Smooth muscle cell (in vitro differentiated cells): ENCODE results near the gene NCF2. TPM values are rescaled to one million over a fixed set of nuclear protein-coding genes. Genes with fewer than 3 reads are reported as not detected.

Experiments
- DNase-seq: peaks from one replicate; lab custom pipeline; 2025; ENCODE audit not compliant: unreplicated experiment; lab: John Stamatoyannopoulos, UW
- H2AFZ ChIP-seq: fragments of 200-600 bp; sonication (generic); 2 replicates; pipeline ENCODE4 v1.6.0; 2016; ENCODE audit warnings: antibody characterized with exemption, low read depth, mild to moderate bottlenecking
- H3F3A ChIP-seq: fragments of 200-600 bp; sonication (generic); 2 replicates; pipeline ENCODE4 v1.6.0; 2017; ENCODE audit warnings: antibody characterized with exemption, low read depth
- H3K27ac ChIP-seq: fragments of 200-600 bp; sonication (generic); 2 replicates; pipeline ENCODE4 v1.5.1; 2016; ENCODE audit warnings: low read depth, mild to moderate bottlenecking
- H3K27me3 ChIP-seq: fragments of 200-600 bp; sonication (generic); 2 replicates; pipeline ENCODE4 v1.6.1; 2016; ENCODE audit warnings: low read depth, mild to moderate bottlenecking
- H3K36me3 ChIP-seq: fragments of 200-600 bp; sonication (generic); 2 replicates; pipeline ENCODE4 v1.5.1; 2016; ENCODE audit warnings: low read depth
- H3K4me1 ChIP-seq: fragments of 200-600 bp; sonication (generic); 2 replicates; pipeline ENCODE4 v1.5.1; 2016; ENCODE audit warnings: low read depth
- H3K4me2 ChIP-seq: fragments of 200-600 bp; sonication (generic); 2 replicates; pipeline ENCODE4 v1.6.0; 2016; ENCODE audit warnings: mild to moderate bottlenecking
- H3K4me3 ChIP-seq: fragments of 200-600 bp; sonication (generic); 2 replicates; pipeline ENCODE4 v1.5.1; 2016; ENCODE audit warnings: mild to moderate bottlenecking
- H3K79me2 ChIP-seq: fragments of 200-600 bp; sonication (generic); 2 replicates; pipeline ENCODE4 v1.6.0; 2016; ENCODE audit warnings: low read depth, mild to moderate bottlenecking
- H3K9ac ChIP-seq: fragments of 200-600 bp; sonication (generic); 2 replicates; pipeline ENCODE4 v1.6.0; 2016; ENCODE audit warnings: low read depth
- H3K9me3 ChIP-seq: fragments of 200-600 bp; sonication (generic); replicated peaks from 2 replicates; pipeline ENCODE4 v1.5.1; 2016; ENCODE audit warnings: low read depth
- H4K20me1 ChIP-seq: fragments of 200-600 bp; sonication (generic); 2 replicates; pipeline ENCODE4 v1.6.0; 2016; ENCODE audit warnings: low read depth
- WGBS: methylation state at CpG from one replicate; pipeline ENCODE4 v1.1.7; 2016; ENCODE audit warnings: low lambda C conversion rate; 5-methylcytosine and 5-hydroxymethylcytosine counted together
- polyA plus RNA-seq: library from polyadenylated mRNA; unstranded; fragments of >200 nt; fragmentation: Nextera tagmentation; extraction: Ambion mirVana; gene quantifications from 2 replicates; pipeline ENCODE4 v1.2.1, GENCODE V29; 2016
- total RNA-seq: library from RNA; depleted of rRNA; stranded (reverse); fragments of >200 nt; gene quantifications from 2 replicates; pipeline ENCODE4 v1.2.3, GENCODE V29; 2014
- TF ChIP-seq, protein P1 (sequence below): fragments of 200-600 bp; sonication (generic); IDR thresholded peaks from 2 replicates; pipeline ENCODE4 v1.5.1; 2017; ENCODE audit warnings: borderline replicate concordance, mild to moderate bottlenecking, antibody characterized with exemption; ENCODE audit not compliant: insufficient read depth, poor library complexity, severe bottlenecking

NCF2 gene
- total and polyA plus RNA-seq, 2 experiments from 2014 or later, result 0.65 to 1.7 TPM

DNA sequence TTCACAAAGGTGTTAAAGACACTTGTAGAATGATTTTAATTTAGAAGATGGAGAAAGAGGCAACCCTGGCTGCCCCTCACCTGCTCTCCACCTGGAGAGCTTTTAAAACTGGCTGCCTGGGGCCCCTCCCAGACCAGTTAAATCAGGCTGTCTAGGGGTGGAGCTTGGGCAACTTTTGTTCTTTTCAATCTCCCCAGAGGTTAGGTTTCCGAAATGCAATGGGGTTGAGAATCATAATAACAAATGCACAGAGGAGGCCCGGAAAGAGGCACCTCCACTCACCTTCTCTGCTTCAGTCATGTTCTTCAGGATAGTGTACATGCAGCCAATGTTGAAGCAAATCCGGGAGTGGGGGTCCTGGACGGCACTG, 400 bp downstream of the NCF2 start:
- Histone ChIP-seq H3K36me3 (no peaks in the 10 kb centered on the region), H3K4me3 (no peak overlapping the region), H3K4me1 (no peaks in the 10 kb centered on the region), H3K9me3 (no peaks in the 10 kb centered on the region), H3K27ac (no peak overlapping the region), H3K4me2 (no peak overlapping the region), H2AFZ (no peak overlapping the region), H3K9ac (no peak overlapping the region), H3K27me3 (no peaks in the 10 kb centered on the region), H4K20me1 (no peaks in the 10 kb centered on the region), H3F3A (no peaks in the 10 kb centered on the region), H3K79me2 (no peaks in the 10 kb centered on the region)
- 93% methylated on average over 4 of the region's 4 CpGs for WGBS
- no peak for DNase-seq
- TF ChIP-seq, protein P1, sequence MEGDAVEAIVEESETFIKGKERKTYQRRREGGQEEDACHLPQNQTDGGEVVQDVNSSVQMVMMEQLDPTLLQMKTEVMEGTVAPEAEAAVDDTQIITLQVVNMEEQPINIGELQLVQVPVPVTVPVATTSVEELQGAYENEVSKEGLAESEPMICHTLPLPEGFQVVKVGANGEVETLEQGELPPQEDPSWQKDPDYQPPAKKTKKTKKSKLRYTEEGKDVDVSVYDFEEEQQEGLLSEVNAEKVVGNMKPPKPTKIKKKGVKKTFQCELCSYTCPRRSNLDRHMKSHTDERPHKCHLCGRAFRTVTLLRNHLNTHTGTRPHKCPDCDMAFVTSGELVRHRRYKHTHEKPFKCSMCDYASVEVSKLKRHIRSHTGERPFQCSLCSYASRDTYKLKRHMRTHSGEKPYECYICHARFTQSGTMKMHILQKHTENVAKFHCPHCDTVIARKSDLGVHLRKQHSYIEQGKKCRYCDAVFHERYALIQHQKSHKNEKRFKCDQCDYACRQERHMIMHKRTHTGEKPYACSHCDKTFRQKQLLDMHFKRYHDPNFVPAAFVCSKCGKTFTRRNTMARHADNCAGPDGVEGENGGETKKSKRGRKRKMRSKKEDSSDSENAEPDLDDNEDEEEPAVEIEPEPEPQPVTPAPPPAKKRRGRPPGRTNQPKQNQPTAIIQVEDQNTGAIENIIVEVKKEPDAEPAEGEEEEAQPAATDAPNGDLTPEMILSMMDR, result no peak

DNA sequence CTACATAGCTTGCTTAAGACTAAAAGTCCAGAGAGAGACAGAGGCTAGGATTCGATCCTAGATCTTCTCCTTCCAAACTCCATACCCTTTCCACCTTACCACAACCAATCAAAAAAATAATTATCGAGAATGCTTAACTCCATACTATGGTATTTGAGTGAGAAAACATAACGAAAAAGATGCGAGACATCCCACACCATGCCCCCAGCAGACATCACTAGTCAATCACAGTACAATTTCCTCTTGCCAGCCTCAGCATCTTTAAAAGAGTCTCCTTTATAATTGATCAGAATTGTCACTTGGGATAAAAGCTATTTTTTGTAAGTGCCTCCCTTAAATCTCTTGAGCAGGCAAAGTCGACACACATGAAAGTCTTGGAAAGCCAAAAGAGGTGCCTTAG, 875 bp downstream of the NCF2 start:
- H3K9ac ChIP-seq, result no peak overlapping the region

DNA sequence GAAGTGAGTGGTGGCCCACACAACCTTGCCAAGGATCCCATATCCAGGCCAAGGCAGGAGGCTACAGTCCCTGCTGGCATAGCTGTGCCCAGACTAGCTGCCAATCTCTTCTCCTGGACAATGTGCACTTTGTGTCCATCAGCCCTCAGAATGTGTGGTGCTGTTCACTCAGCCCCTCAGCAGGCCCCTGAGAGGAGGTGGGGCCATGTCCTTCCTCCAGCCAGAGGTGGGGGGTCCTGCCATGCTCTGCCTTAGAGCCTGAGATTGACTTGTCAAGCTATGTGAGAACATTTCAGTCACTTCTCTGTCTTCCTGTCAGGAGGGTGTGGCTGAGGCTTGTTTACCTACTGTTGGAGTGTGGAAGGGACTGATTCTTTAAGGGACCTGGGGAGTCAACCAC, 1.4 kb downstream of the NCF2 start:
- no peaks in the 10 kb centered on the region for H3K79me2 ChIP-seq
- no peak overlapping the region for H2AFZ ChIP-seq
- H3K9ac ChIP-seq, result no peak overlapping the region
- TF ChIP-seq, protein P1, result no peak
- no peak for DNase-seq
- H3K36me3 ChIP-seq, result no peaks in the 10 kb centered on the region
- no peak overlapping the region for H3K27ac ChIP-seq
- no peaks in the 10 kb centered on the region for H4K20me1 ChIP-seq
- no peak overlapping the region for H3K4me3 ChIP-seq
- no peaks in the 10 kb centered on the region for H3K9me3 ChIP-seq
- H3K27me3 ChIP-seq, result no peaks in the 10 kb centered on the region
- H3F3A ChIP-seq, result no peaks in the 10 kb centered on the region
- H3K4me1 ChIP-seq, result no peaks in the 10 kb centered on the region
- H3K4me2 ChIP-seq, result no peak overlapping the region

More for the DNA sequence above, 875 bp downstream of the NCF2 start:
- H4K20me1 ChIP-seq, result no peaks in the 10 kb centered on the region
- H3K79me2 ChIP-seq, result no peaks in the 10 kb centered on the region
- no peak overlapping the region for H2AFZ ChIP-seq
- no peaks in the 10 kb centered on the region for H3F3A ChIP-seq
- H3K4me3 ChIP-seq, result no peak overlapping the region
- WGBS, result 94% methylated on average over 5 of the region's 5 CpGs
- no peak overlapping the region for H3K4me2 ChIP-seq
- H3K9me3 ChIP-seq, result no peaks in the 10 kb centered on the region
- no peaks in the 10 kb centered on the region for H3K36me3 ChIP-seq
- no peaks in the 10 kb centered on the region for H3K27me3 ChIP-seq
- no peak for DNase-seq
- H3K4me1 ChIP-seq, result no peaks in the 10 kb centered on the region
- no peak overlapping the region for H3K27ac ChIP-seq
- TF ChIP-seq, protein P1, result no peak

DNA sequence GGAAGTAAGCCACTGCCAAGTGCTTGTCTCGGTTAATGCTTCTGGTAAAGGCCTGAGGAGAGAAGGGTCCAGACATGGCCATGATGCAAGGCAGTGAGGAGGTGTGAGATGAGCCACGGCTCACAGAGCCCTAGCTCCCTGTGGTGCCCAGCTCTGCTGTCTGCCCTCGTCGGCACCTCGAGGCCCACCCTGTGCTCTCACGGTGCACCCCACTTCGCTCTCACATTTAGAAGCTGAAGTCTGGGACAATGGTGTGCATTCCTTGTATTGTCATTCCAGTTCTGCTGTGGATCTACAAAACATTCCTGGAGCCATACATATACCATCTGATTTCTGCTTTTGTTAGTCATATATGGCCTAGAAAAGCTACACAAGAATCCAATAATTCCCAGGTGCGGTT, 3.3 kb downstream of the NCF2 start:
- Histone ChIP-seq H3K4me2 (no peak overlapping the region), H4K20me1 (no peaks in the 10 kb centered on the region), H3K79me2 (no peaks in the 10 kb centered on the region), H3K27ac (no peak overlapping the region), H2AFZ (no peak overlapping the region), H3K4me3 (no peak overlapping the region), H3K9ac (no peak overlapping the region), H3F3A (no peaks in the 10 kb centered on the region), H3K36me3 (no peaks in the 10 kb centered on the region), H3K9me3 (no peaks in the 10 kb centered on the region), H3K27me3 (no peaks in the 10 kb centered on the region), H3K4me1 (no peaks in the 10 kb centered on the region)
- DNase-seq, result no peak
- WGBS, result 91% methylated on average over 8 of the region's 8 CpGs
- TF ChIP-seq, protein P1, result no peak
